Measurements from ENCODE around the gene CFAP157. TPM values are rescaled to one million over a fixed set of nuclear protein-coding genes. Genes with fewer than 3 reads are reported as not detected.

CFAP157 gene
- total RNA-seq, 2 donors from 2014 or later, result 0.20 to 0.44 TPM

DNA sequence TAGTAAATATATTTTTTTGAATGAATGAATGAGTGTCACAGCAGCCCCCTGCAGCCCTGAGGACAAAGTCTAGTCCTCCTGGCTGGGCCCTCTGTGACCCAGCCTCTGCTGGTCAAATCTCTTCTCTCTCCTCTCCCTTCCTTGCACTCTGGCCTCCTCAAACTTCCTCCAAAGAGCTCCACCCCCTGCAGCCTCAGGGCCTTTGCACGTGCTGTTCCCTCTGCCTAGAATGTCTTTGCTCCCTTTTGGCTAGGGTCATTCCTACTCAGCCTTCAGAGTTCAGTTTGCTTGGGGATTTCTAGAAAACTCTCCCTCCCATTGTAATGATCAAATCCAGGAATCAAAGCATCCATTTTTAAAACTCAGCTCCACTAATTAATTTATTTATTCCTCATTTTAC, 58.6 kb downstream of the CFAP157 start:
- TF ChIP-seq, protein P1, sequence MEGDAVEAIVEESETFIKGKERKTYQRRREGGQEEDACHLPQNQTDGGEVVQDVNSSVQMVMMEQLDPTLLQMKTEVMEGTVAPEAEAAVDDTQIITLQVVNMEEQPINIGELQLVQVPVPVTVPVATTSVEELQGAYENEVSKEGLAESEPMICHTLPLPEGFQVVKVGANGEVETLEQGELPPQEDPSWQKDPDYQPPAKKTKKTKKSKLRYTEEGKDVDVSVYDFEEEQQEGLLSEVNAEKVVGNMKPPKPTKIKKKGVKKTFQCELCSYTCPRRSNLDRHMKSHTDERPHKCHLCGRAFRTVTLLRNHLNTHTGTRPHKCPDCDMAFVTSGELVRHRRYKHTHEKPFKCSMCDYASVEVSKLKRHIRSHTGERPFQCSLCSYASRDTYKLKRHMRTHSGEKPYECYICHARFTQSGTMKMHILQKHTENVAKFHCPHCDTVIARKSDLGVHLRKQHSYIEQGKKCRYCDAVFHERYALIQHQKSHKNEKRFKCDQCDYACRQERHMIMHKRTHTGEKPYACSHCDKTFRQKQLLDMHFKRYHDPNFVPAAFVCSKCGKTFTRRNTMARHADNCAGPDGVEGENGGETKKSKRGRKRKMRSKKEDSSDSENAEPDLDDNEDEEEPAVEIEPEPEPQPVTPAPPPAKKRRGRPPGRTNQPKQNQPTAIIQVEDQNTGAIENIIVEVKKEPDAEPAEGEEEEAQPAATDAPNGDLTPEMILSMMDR (conservative IDR thresholded peaks at IDR 0.05), result no peak
- peaks cover 3% of the 10 kb centered on the region for H3K4me1 Mint-ChIP-seq
- no peaks in the 10 kb centered on the region for H3K9me3 ChIP-seq (ENCODE audit: control insufficient read depth, low read length)
- H3K27ac ChIP-seq (ENCODE audit: low read depth, low read length), result no peak overlapping the region
- peaks cover under 1% of the 10 kb centered on the region for H3K4me1 ChIP-seq (ENCODE audit: control insufficient read depth, insufficient read depth, low read length)
- H3K27me3 Mint-ChIP-seq (ENCODE audit: insufficient read depth), result peaks cover 6% of the 10 kb centered on the region
- no peaks in the 10 kb centered on the region for H3K9me3 Mint-ChIP-seq
- H3K4me3 Mint-ChIP-seq, result no peak overlapping the region
- no peak overlapping the region for H3K4me3 ChIP-seq (ENCODE audit: low read length)
- H3K36me3 ChIP-seq (ENCODE audit: control insufficient read depth, insufficient read depth, low read length), result no peaks in the 10 kb centered on the region
- H3K27me3 ChIP-seq (ENCODE audit: control insufficient read depth, insufficient read depth, low read length, poor library complexity, severe bottlenecking), result no peaks in the 10 kb centered on the region
- H3K27ac Mint-ChIP-seq, result no peak overlapping the region
- no peak overlapping the region for H3K9ac ChIP-seq (ENCODE audit: extremely low read depth, low read length, poor library complexity, severe bottlenecking)
- 90 to 100% methylated on average over 1 of the region's 1 CpG for WGBS, 2 experiments (ENCODE audit: insufficient coverage in 1 of 2, insufficient read length in 1 of 2)
- DNase-seq, result no peak
- no peaks in the 10 kb centered on the region for H3K36me3 Mint-ChIP-seq (ENCODE audit: low read depth)

Other genes with a start within 250 kb of the CFAP157 start
- gene STXBP1, start 94.7 kb upstream of the CFAP157 start, total RNA-seq, result 10 to 100 TPM; 27.8 to 46.8 TPM
- 10 to 100 TPM; 15.2 to 18.7 TPM for gene PTRH1, start 8.7 kb downstream of the CFAP157 start, total RNA-seq
- not detected for gene TTC16, start 9.1 kb downstream of the CFAP157 start, total RNA-seq
- gene TOR2A, start 28.3 kb downstream of the CFAP157 start, total RNA-seq, result 10 to 100 TPM; 15.7 to 16.7 TPM
- gene SH2D3C, start 71.7 kb downstream of the CFAP157 start, total RNA-seq, result 1 to 10 TPM in 1 of 2 donors, under 1 TPM in 1; 0.77 to 1.4 TPM
- gene CDK9, start 79.0 kb downstream of the CFAP157 start, total RNA-seq, result 100 to 1,000 TPM in 1 of 2 donors, 10 to 100 TPM in 1; 97.1 to 101 TPM
- gene FPGS, start 95.9 kb downstream of the CFAP157 start, total RNA-seq, result 10 to 100 TPM; 75.2 to 76.4 TPM
- 1 to 10 TPM; 2.2 to 2.4 TPM for gene ENG, start 147.7 kb downstream of the CFAP157 start, total RNA-seq
- gene AK1, start 170.7 kb downstream of the CFAP157 start, total RNA-seq, result 10 to 100 TPM; 19.0 to 22.8 TPM
- gene ST6GALNAC6, start 192.6 kb downstream of the CFAP157 start, total RNA-seq, result 10 to 100 TPM; 42.3 to 44.2 TPM
- gene ST6GALNAC4, start 210.1 kb downstream of the CFAP157 start, total RNA-seq, result 10 to 100 TPM in 1 of 2 donors, 1 to 10 TPM in 1; 8.3 to 12.7 TPM
- gene PIP5KL1, start 223.8 kb downstream of the CFAP157 start, total RNA-seq, result 1 to 10 TPM; 6.6 to 9.3 TPM
- 10 to 100 TPM; 45.7 TPM for gene DPM2, start 230.9 kb downstream of the CFAP157 start, total RNA-seq